Ishikawa (cell line): ENCODE data around the gene SLCO3A1.

Experiments used
- CREB1 ChIP-seq: IDR thresholded peaks from 2 replicates; pipeline ENCODE4 v1.6.1; 2012; ENCODE audit warnings: low read depth
- TAF1 ChIP-seq: IDR thresholded peaks from 2 replicates; pipeline ENCODE4 v1.6.1; 2012; ENCODE audit warnings: low read depth, mild to moderate bottlenecking
- TF ChIP-seq, protein P1 (sequence below): IDR thresholded peaks from 2 replicates; pipeline ENCODE4 v1.6.1; 2012; ENCODE audit warnings: low read depth, mild to moderate bottlenecking

DNA sequence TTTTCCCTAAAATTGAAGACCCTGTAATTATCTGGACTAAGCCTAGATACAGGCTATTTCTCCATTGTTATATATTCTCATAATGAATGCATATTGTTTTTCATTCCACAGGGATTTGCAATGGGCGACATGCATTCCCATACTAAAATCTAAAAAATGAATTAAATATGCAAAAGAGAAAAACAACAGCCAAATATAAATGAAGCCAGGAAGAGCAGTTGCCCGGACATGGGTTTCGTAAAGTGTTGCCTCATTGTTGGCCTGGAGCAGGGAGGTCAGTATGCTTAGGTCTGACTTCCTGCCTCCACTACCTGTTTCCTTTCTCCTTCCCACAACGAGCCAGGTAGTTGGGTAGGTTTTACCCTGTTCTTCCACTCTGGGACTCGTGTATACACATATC is 27.1 kb upstream of the SLCO3A1 start:
- TF ChIP-seq TAF1 (no peak), CREB1 (no peak)
- TF ChIP-seq, protein P1, sequence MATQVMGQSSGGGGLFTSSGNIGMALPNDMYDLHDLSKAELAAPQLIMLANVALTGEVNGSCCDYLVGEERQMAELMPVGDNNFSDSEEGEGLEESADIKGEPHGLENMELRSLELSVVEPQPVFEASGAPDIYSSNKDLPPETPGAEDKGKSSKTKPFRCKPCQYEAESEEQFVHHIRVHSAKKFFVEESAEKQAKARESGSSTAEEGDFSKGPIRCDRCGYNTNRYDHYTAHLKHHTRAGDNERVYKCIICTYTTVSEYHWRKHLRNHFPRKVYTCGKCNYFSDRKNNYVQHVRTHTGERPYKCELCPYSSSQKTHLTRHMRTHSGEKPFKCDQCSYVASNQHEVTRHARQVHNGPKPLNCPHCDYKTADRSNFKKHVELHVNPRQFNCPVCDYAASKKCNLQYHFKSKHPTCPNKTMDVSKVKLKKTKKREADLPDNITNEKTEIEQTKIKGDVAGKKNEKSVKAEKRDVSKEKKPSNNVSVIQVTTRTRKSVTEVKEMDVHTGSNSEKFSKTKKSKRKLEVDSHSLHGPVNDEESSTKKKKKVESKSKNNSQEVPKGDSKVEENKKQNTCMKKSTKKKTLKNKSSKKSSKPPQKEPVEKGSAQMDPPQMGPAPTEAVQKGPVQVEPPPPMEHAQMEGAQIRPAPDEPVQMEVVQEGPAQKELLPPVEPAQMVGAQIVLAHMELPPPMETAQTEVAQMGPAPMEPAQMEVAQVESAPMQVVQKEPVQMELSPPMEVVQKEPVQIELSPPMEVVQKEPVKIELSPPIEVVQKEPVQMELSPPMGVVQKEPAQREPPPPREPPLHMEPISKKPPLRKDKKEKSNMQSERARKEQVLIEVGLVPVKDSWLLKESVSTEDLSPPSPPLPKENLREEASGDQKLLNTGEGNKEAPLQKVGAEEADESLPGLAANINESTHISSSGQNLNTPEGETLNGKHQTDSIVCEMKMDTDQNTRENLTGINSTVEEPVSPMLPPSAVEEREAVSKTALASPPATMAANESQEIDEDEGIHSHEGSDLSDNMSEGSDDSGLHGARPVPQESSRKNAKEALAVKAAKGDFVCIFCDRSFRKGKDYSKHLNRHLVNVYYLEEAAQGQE: no peak
